HUES6 (cell line): ENCODE measurements around the gene STAT5B.
"Not testable (repeated sequence)": the region's sequence is repeated elsewhere in the genome, so short reads cannot be mapped to it uniquely, and the experiment has no call there.

Experiments
- H3K27ac ChIP-seq: 2 replicates; pipeline ENCODE4 v1.7.0; 2013; ENCODE audit warnings: low read depth, mild to moderate bottlenecking, low read length, inconsistent platforms
- H3K27me3 ChIP-seq: 2 replicates; pipeline ENCODE4 v1.6.1; 2013; ENCODE audit warnings: low read length; ENCODE audit not compliant: control insufficient read depth, insufficient read depth
- H3K36me3 ChIP-seq: 2 replicates; pipeline ENCODE4 v1.6.1; 2013; ENCODE audit warnings: low read length; ENCODE audit not compliant: control insufficient read depth, insufficient read depth
- H3K4me1 ChIP-seq: 2 replicates; pipeline ENCODE4 v1.6.1; 2013; ENCODE audit warnings: low read length; ENCODE audit not compliant: control insufficient read depth, insufficient read depth
- H3K4me3 ChIP-seq: 2 replicates; pipeline ENCODE4 v1.5.1; 2013; ENCODE audit warnings: low read depth, low read length
- H3K9ac ChIP-seq: one replicate; pipeline ENCODE4 v1.6.1; 2013; ENCODE audit warnings: mild to moderate bottlenecking, low read length
- H3K9me3 ChIP-seq: 2 replicates; pipeline ENCODE4 v1.6.1; 2013; ENCODE audit warnings: low read depth, low read length; ENCODE audit not compliant: control insufficient read depth, insufficient read depth

Gene STAT5B

DNA sequence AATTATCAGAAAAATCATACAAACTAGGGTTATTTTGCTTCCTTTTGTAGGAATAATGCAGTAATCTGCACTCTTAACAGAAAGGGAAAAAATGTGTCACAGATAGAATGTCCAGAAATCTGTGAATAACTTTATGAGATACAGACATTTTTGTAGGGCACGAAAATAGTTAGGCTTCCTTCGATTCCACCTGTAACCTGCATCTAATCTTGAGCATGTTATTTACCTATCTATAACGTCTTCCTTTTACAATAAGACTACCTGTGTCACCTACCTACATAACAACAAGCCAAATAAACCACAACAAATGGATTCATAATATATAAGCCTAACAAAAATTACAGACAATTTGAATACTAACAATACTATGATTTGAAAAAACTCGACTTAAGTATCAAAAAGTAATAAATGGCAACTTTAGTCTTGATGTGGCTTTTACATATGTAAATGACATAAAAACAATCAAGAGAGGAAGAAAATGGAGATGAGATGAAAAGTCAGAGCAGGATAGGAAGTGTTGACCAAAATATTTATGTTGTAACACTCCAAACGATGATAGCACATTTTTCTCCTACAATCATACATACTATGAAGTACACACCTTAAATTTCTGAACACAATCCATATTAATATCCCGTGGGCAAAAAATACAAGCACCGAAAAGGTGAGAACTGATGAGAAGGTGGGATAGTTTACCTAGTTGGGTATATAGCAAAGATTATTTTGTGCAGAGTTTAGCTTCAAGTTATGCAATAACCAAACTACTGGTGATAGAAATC is 2.5 kb downstream of the STAT5B start:
- peaks cover 47% of the 10 kb centered on the region for H3K4me1 ChIP-seq
- no peaks in the 10 kb centered on the region for H3K36me3 ChIP-seq
- no peak overlapping the region for H3K9ac ChIP-seq
- no peak overlapping the region for H3K27ac ChIP-seq
- no peaks in the 10 kb centered on the region for H3K9me3 ChIP-seq
- no peaks in the 10 kb centered on the region for H3K27me3 ChIP-seq
- no peak overlapping the region for H3K4me3 ChIP-seq

- H3K27ac ChIP-seq, result no peak overlapping the region
Observed at GRCh38 chr17:42272162-42272907, 3.9 kb downstream of the STAT5B start.

DNA sequence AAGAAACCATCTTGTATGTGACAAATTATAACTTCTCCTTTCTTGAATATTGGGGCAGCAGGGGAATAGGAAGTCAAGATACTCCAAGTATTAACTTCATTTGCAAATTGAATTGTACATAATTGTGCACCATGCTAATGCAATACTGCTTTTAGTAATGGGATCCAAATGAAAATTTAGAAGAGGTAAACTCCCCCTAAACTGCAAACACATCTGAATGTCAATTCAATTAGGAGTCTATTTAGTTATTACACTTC is 4.5 kb downstream of the STAT5B start:
- Histone ChIP-seq H3K9me3 (no peaks in the 10 kb centered on the region), H3K4me1 (peaks cover 40% of the 10 kb centered on the region), H3K27me3 (no peaks in the 10 kb centered on the region), H3K4me3 (no peak overlapping the region), H3K27ac (no peak overlapping the region), H3K36me3 (no peaks in the 10 kb centered on the region), H3K9ac (no peak overlapping the region)

More at GRCh38 chr17:42272162-42272907, 3.9 kb downstream of the STAT5B start:
- peaks cover 45% of the 10 kb centered on the region for H3K4me1 ChIP-seq
- no peaks in the 10 kb centered on the region for H3K9me3 ChIP-seq
- H3K36me3 ChIP-seq, result no peaks in the 10 kb centered on the region
- H3K27me3 ChIP-seq, result no peaks in the 10 kb centered on the region
- no peak overlapping the region; the same call in 1 of the 2 replicates for H3K4me3 ChIP-seq
- H3K9ac ChIP-seq, result no peak overlapping the region

- Histone ChIP-seq H3K36me3 (no peaks in the 10 kb centered on the region), H3K4me3 (no peak overlapping the region), H3K27me3 (no peaks in the 10 kb centered on the region), H3K9me3 (no peaks in the 10 kb centered on the region), H3K4me1 (peaks cover 40% of the 10 kb centered on the region), H3K27ac (no peak overlapping the region), H3K9ac (no peak overlapping the region)
Observed at GRCh38 chr17:42271006-42271778, 5.0 kb downstream of the STAT5B start.

DNA sequence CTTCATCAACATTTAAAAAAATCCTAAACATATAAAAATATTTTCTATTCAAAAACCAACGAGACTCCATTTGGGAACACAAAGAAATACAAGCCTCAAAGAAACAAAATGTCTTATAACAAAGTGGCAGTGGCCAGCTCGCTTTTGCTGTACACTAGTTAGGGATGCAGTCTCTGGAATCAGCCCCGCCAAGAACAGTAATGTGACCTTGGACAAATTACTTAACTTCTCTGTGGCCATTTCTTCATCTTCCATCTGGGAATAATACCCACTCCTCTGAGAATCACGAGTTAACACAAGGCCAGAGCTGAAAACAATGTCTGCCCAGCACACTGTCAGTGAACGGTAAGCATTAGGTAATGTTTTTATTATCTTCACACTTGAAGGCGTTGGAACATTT is 5.6 kb downstream of the STAT5B start:
- Histone ChIP-seq H3K27ac (no peak overlapping the region), H3K27me3 (no peaks in the 10 kb centered on the region), H3K9ac (no peak overlapping the region), H3K9me3 (no peaks in the 10 kb centered on the region), H3K36me3 (no peaks in the 10 kb centered on the region), H3K4me1 (peaks cover 40% of the 10 kb centered on the region), H3K4me3 (no peak overlapping the region)

GRCh38 chr17:42270170-42270535 is 6.0 kb downstream of the STAT5B start:
- Histone ChIP-seq H3K36me3 (no peaks in the 10 kb centered on the region), H3K9ac (no peak overlapping the region), H3K4me1 (peaks cover 40% of the 10 kb centered on the region), H3K9me3 (no peaks in the 10 kb centered on the region), H3K4me3 (no peak overlapping the region), H3K27ac (no peak overlapping the region), H3K27me3 (no peaks in the 10 kb centered on the region)

GRCh38 chr17:42268236-42268635 is 8.0 kb downstream of the STAT5B start:
- Histone ChIP-seq H3K9me3 (no peaks in the 10 kb centered on the region), H3K4me3 (no peak overlapping the region), H3K9ac (no peak overlapping the region), H3K27ac (no peak overlapping the region), H3K36me3 (no peaks in the 10 kb centered on the region), H3K4me1 (peaks cover 24% of the 10 kb centered on the region), H3K27me3 (no peaks in the 10 kb centered on the region)

DNA sequence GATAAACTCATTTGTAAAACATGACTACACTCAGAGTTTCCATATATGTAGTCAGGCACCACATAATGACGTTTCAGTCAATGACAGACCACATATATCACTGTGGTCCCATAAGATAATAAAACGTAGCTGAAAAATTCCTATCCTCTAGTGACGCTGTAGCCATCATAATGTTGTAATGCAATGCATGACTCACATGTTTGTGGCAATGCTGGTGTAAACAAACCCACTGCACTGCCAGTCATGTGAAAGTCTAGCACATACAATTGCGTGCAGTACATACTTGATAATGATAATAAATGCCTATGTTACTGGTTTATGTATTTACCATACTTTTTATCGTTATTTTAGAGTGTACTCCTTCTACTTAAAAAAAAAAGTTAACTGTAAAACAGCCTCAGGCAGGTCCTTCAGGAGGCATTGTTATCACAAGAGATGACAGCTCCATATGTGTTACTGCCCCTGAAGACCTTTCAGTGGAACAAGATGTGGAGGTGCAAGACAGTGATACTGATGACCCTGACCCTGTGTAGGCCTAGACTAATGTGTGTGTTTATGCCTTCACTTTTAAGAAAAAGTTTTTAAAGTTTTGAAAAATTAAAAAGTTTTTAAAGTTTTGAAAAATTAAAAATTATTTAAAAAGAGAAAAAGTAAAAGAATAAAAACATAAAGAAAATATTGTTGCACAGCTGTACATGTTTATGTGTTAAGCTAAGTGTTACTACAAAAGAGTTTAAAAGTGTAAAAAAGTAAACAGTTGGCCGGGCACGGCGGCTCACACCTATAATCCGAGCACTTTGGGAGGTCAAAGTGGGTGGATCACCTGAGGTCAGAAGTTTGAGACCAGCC is 9.0 kb downstream of the STAT5B start:
- no peak overlapping the region for H3K27ac ChIP-seq
- H3K4me3 ChIP-seq, result no peak overlapping the region
- no peak overlapping the region for H3K9ac ChIP-seq
- H3K9me3 ChIP-seq, result no peaks in the 10 kb centered on the region
- no peaks in the 10 kb centered on the region for H3K36me3 ChIP-seq
- H3K27me3 ChIP-seq, result no peaks in the 10 kb centered on the region
- peaks cover 13% of the 10 kb centered on the region for H3K4me1 ChIP-seq

GRCh38 chr17:42266462-42266861 is 9.7 kb downstream of the STAT5B start:
- H3K27ac ChIP-seq, result no peak overlapping the region
- no peaks in the 10 kb centered on the region for H3K36me3 ChIP-seq
- H3K4me3 ChIP-seq, result no peak overlapping the region
- no peak overlapping the region for H3K9ac ChIP-seq
- H3K27me3 ChIP-seq, result no peaks in the 10 kb centered on the region
- peaks cover 6% of the 10 kb centered on the region; the same call in 1 of the 2 replicates for H3K4me1 ChIP-seq
- no peaks in the 10 kb centered on the region for H3K9me3 ChIP-seq

DNA sequence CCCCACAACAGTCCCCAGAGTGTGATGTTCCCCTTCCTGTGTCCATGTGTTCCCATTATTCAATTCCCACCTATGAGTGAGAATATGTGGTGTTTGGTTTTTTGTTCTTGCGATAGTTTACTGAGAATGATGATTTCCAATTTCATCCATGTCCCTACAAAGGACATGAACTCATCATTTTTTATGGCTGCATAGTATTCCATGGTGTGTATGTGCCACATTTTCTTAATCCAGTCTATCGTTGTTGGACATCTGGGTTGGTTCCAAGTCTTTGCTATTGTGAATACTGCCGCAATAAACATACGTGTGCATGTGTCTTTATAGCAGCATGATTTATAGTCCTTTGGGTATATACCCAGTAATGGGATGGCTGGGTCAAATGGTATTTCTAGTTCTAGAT is 11.8 kb downstream of the STAT5B start:
- H3K9me3 ChIP-seq, H3K4me3 ChIP-seq, H3K27ac ChIP-seq, H3K27me3 ChIP-seq, H3K36me3 ChIP-seq, H3K4me1 ChIP-seq, H3K9ac ChIP-seq: not testable (repeated sequence)
